D721Med (cell line): Measurements from ENCODE around the gene SNRNP48.

ENCODE experiments used
- DNase-seq: peaks from one replicate; pipeline ENCODE4 v3.0.0; 2011; ENCODE audit warnings: low spot score; ENCODE audit not compliant: insufficient read length
- FAIRE-seq: peaks from 2 replicates; lab custom pipeline; 2011; peaks lifted over from hg19 to GRCh38; lab: Jason Lieb, UNC
- CTCF ChIP-seq: IDR thresholded peaks from 2 replicates; pipeline ENCODE4 v1.5.1; 2012; ENCODE audit warnings: mild to moderate bottlenecking, control low read depth; ENCODE audit not compliant: insufficient read depth; ENCODE audit errors: missing control alignments

Gene SNRNP48

GRCh38 chr6:7621761-7622160 is 31.8 kb downstream of the SNRNP48 start:
- FAIRE-seq = no peak
- TF ChIP-seq CTCF = no peak
- DNase-seq = no peak

- DNase-seq (no peak), FAIRE-seq (no peak)
- TF ChIP-seq CTCF = no peak
These were observed 35.1 kb downstream of the SNRNP48 start for GRCh38 chr6:7624796-7625710.

GRCh38 chr6:7628479-7628878 is 38.5 kb downstream of the SNRNP48 start:
- DNase-seq (no peak), FAIRE-seq (no peak)
- no peak for TF ChIP-seq CTCF

GRCh38 chr6:7628909-7629308 is 38.9 kb downstream of the SNRNP48 start:
- no peak for DNase-seq
- TF ChIP-seq CTCF = no peak
- FAIRE-seq = no peak

GRCh38 chr6:7629321-7629720 is 39.3 kb downstream of the SNRNP48 start:
- no peak for FAIRE-seq
- TF ChIP-seq CTCF = no peak
- no peak for DNase-seq

- DNase-seq (no peak), FAIRE-seq (no peak)
- TF ChIP-seq CTCF = no peak
These were observed 40.8 kb downstream of the SNRNP48 start for GRCh38 chr6:7630792-7631191.

- DNase-seq = no peak
- TF ChIP-seq CTCF = no peak
These were observed 41.5 kb downstream of the SNRNP48 start for GRCh38 chr6:7631466-7631865.

More at GRCh38 chr6:7631466-7631865, 41.5 kb downstream of the SNRNP48 start:
- no peak for FAIRE-seq
